ENCODE results near the gene IFT20.

IFT20 gene

DNA sequence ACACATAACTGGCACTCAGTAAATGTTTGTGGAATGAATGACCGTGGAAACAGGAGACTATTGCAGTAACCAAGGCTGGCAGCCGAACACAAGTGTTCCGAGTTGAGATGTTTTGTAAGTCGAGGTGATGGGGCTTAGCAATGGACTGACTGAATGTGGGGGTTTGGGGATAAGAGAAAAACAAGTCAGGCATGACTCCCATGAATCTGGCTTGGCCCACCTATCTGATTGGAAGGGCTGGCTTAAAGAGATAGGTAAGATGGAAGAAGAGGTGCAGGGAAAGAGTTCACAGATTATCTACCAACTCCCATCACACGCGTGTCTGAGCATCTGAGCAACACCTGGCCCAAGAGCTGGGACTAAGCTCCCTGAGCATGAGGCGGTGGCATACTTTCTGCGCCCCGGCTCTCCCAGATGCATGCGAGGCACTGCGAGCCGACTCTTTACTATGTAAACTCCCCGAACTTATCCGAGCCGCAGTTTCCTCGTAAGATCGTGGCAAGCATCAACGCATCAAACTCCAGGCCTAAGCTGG is 539 bp downstream of the IFT20 start:
- DNase-seq (ENCODE audit: low read depth): peak; percentile 78
- no peak for TF ChIP-seq CTCF (conservative IDR thresholded peaks at IDR 0.05; ENCODE audit: low read depth, low read length)
- peak overlapping the region; percentile 91 for H3K4me3 ChIP-seq (ENCODE audit: low read depth, low read length)

- H3K4me3 ChIP-seq (ENCODE audit: low read depth, low read length): peak overlapping the region; percentile 91
- TF ChIP-seq CTCF (conservative IDR thresholded peaks at IDR 0.05; ENCODE audit: low read depth, low read length): no peak
- DNase-seq (ENCODE audit: low read depth): peak; percentile 51
Observed at GRCh38 chr17:28334171-28334570, 1.1 kb downstream of the IFT20 start.

GRCh38 chr17:28333083-28333746 is 2.1 kb downstream of the IFT20 start:
- TF ChIP-seq CTCF (conservative IDR thresholded peaks at IDR 0.05; ENCODE audit: low read depth, low read length): no peak
- H3K4me3 ChIP-seq (ENCODE audit: low read depth, low read length): no peak overlapping the region
- peak; percentile 59 for DNase-seq (ENCODE audit: low read depth)

- H3K4me3 ChIP-seq (ENCODE audit: low read depth, low read length): no peak overlapping the region
- no peak for TF ChIP-seq CTCF (conservative IDR thresholded peaks at IDR 0.05; ENCODE audit: low read depth, low read length)
- DNase-seq (ENCODE audit: low read depth): no peak
Observed at GRCh38 chr17:28331891-28332420, 3.3 kb downstream of the IFT20 start.

GRCh38 chr17:28330671-28331070 is 4.6 kb downstream of the IFT20 start:
- TF ChIP-seq CTCF (conservative IDR thresholded peaks at IDR 0.05; ENCODE audit: low read depth, low read length): no peak
- H3K4me3 ChIP-seq (ENCODE audit: low read depth, low read length): no peak overlapping the region
- DNase-seq (ENCODE audit: low read depth): no peak

DNA sequence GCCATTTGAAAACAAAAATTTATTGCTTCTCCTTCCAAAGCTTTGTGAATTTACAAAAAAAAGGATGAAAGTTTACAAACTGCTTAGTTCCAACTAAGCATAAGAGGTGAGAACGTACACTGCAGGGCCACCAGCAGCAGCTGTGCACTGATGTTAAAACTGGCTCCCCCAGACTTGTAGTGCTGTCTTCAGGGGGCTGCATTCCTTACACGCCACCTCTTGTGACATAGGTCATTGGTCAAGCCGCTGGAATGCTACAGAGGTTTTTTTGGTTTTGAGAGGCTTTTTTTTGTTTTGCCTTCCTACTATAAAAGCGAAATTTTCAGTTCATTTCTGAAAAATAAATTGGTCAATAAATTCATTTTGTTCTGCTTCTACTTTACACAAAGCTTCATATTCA is 6.9 kb downstream of the IFT20 start:
- DNase-seq (ENCODE audit: low read depth): peak; percentile 87
- H3K4me3 ChIP-seq (ENCODE audit: low read depth, low read length): no peak overlapping the region

More for the DNA sequence above, 6.9 kb downstream of the IFT20 start:
- no peak for TF ChIP-seq CTCF (conservative IDR thresholded peaks at IDR 0.05; ENCODE audit: low read depth, low read length)
